Measurements from ENCODE around the gene GTPBP2.
"Not testable (repeated sequence)": the region's sequence is repeated elsewhere in the genome, so short reads cannot be mapped to it uniquely, and the experiment has no call there.

Gene GTPBP2

GRCh38 chr6:43623880-43624785, 4.9 kb downstream of the GTPBP2 start:
- DNase-seq, result no peak

DNA sequence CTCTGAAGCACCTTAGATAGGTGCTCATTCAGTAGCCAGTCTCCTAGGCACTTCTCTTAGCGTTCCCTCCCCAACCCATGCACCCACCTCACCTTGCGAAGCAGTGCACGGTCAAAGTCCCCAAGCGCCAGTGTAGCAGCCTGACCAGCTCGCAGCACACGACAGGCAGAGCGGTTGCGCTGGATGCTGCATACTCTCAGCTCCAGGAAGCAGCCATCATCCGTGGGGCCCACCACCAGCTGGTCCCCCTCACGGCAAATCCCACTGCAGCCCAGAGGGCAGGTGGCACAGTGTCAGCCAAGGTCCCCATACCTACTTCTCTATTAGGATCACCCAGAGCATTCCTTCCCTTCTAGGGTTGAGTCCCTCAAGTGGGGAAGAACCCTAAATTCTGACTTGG, 6.5 kb downstream of the GTPBP2 start:
- no peak for DNase-seq

DNA sequence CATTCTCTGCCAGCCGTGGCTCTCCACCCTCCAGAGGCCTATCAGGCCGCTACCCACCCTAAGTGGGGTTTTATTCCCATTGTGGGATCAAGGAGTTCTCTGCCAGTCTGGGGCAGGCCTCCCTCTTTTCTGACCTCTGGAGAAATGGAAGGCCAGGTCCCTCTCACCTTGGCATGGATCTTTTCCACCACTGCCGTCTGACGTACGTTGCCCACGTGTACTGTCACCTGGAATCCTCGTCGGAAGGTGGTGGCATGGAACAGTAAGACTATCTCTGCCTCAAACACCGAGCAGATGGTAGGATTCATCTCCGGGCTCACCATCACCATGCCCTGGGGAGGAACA, 7.3 kb downstream of the GTPBP2 start:
- no peak for DNase-seq

DNA sequence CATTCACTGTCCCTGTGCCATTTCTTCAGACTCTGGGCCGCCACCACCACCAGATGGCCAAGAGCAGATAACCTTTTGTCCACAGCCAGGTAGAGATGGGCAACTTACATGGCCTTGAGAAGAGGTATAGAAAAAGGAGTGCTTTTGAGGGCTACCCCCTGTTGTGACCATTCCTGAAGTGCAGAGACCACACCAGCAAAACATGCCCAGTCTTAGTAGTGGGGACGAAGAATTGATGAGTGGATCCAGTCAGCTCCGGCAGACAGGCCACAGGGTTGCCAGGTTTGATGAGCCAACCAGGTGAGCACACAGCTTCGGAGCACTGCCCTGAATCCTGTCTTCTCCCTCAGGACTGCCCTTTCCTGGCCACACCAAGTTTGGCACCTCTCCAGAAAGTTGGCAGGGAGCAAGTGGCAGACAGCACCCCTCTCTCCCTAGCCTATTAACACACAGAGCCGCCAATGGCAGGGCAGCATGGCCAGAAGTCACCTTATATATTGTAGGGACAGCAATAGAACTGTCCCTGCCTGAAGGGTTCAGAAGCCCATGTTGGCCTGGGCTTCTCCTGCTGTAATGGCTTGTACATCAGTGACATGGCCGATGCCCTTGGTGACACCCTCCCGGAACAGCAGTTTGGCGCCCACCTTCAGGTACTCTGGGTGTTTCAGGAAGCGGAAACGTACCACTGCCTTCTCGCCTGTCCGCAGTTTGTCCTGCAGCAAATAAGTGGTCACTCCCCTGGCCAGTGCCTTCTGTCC, 7.8 kb downstream of the GTPBP2 start:
- no peak for DNase-seq

DNA sequence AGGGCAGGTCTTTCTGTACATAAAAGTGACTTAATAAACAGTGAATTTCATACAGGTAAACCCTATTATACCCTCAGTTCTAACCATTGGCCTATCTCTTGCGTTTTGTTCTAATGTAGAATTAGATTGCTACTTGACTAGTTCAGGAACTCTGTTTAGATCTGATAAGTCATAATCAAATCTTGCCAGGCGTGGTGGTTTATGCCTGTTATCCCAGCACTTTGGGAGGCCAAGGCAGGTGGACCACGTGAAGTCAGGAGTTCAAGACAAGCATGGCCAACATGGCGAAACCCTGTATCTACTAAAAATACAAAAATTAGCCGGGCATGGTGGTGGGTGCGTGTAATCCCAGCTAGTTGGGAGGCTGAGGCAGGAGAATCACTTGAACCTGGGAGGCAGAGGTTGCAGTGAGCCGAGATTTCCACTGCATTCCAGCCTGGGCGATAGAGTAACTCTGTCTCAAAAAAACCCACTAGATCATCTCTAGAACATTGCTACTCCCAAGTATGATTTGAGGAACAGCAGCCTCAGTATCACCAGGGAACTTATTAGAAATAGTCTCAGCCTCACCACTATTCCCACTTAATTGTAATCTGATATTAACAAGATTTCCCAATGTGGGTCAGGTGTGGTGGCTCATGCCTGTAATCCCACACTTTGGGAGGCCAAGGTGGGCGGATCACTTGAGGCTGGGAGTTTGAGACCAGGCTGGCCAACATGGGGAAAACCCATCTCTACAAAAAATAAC, 12.2 kb downstream of the GTPBP2 start:
- no peak for DNase-seq

DNA sequence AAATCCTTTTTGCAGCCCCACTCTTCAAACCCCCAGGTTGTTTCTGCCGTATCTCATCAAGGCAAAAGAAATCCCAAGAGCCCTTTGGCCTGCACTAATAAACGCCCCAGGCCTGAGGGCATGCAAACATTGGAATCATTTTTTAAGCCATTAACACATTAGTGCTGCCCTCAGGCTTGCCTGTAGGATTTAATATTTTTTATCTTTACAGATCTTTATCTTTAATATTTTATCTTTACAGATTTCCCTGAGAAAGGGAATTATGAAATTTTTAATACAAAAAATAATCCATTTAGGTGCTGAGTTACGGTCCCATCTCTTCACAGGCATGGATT, 14.7 kb downstream of the GTPBP2 start:
- no peak for DNase-seq

GRCh38 chr6:43613721-43614395, 15.2 kb downstream of the GTPBP2 start:
- DNase-seq, result no peak

DNA sequence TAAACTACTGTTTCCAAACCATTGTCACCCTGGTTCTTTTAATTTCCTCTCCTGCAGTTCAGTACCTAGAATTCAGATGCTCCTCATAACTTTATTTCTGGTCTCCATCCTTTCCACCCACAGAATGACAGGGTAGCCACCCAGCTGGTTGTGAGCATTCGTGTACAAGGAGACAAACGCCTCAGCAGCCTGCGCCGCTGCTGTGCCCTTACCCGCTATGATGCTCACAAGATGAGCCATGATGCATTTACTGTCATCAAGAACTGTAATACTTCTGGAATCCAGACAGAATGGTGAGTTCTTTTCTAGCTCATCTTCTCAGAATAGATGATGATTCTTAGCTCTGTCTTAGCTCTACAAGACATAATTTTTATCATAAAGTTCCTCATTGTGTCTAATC, 18.6 kb downstream of the GTPBP2 start:
- no peak for DNase-seq

DNA sequence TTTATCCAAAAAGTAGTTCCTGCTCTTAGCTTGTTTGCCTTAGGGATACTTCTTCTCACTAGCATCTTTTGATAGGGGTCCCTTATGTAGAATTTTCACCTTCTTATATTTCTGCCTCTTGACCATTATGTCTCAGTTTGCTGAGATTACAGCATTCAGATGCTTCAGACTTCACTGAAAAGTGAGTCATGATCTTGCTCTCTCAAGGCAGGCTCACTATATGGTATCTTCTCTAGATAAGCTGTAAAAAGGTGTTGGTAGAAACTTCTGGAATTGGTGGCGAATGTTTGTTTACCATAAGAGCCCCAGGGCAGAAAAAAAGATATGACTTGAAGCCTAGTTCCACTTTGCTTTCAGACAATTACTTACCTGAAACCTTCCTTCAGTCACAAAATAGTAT, 19.7 kb downstream of the GTPBP2 start:
- no peak for DNase-seq

- peak; percentile 15 to 24 for DNase-seq
These were observed 20.3 kb downstream of the GTPBP2 start for GRCh38 chr6:43608807-43609206.

- peak; percentile 53 to 72 for DNase-seq
These were observed 20.7 kb downstream of the GTPBP2 start for GRCh38 chr6:43608310-43608763.

- no peak for DNase-seq
These were observed 23.0 kb downstream of the GTPBP2 start for GRCh38 chr6:43606019-43606418.

DNA sequence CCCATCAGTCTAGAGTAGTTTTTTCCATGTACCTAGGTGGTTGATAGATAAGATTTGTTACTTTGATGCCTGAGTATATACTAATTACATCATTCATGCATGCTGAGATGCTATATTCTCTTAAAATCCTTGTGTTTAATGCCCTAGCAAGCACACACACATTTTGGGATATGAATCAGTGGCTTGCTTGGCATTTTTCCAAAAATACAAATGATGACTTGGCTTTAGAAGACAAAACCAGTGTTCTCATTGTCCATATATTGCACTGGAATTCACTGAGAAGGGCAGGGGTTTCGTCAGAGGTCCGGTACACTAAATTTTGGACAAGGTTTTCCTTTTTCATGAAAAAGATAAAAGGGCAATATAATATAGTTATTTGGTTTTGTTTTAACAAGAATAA, 24.9 kb downstream of the GTPBP2 start:
- DNase-seq, result no peak

DNA sequence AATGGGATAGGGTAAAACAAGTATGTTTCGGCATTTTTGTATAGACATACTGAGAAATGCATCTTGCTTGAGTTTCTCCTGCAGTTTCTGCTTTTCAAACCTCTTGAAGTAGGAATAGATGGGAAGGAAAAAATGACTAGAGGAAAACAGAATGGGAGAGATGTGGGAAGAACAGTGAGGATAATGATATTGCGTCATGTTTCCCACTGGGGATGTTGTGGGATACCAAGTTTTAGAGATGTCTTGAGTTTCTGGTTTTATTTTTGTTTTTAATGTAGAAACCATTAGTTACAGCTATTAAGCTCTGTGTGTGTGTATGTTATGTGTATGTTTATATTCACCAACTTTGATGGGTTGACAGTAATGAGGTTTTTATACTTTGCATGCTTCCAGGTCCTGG, 28.5 kb downstream of the GTPBP2 start:
- DNase-seq, result no peak

DNA sequence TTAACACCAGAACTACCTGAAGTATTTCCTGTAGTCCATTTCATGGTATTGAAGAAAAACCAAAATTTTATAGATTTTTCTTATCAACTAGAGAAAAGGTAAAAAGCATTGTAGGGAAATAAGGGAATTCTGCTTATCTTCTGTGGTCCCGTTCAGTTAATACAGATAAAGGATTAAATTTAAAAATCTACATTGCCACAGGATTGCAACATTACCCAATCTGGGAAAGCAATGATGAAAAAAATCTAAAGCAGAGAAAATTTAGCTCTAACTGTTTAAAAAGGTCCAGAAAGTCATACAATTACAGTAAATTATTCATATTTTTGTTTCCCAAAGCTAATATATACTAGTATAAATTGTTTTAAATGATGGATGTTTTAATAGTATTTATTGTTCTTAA, 35.1 kb downstream of the GTPBP2 start:
- no peak for DNase-seq

GRCh38 chr6:43589564-43589963, 39.5 kb downstream of the GTPBP2 start:
- not testable (repeated sequence) for DNase-seq

GRCh38 chr6:43588194-43588593, 40.9 kb downstream of the GTPBP2 start:
- no peak for DNase-seq

DNA sequence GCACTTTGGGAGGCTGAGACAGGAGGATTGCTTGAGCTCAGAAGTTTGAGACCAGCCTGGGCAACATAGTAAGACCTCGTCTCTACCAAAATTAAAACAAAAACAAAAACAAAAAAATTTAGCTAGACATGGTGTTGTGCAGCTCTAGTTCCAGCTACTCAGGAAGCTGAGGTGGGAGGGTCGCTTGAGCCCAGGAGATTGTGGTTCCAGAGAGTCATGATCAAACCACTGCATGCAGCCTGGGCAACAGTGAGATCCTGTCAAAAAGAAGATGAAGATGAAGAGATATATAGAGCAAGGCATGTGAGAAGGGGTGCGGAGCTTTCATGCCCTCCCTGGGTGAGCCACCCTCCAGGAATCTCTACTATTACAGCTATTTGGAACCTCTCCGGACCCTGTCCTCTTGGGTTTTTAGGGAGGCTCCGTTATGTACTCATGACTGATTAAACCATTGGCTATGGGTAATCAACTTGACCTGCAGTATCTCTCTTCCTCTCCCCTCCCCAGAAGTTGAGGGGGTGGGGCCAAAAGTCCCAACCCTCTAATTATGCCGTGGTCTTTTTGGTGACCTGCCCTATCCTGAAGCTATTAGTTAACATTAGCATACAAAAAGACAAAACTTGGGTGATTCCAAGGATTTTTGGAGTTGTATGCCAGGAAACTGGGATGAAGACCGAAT, 44.0 kb downstream of the GTPBP2 start:
- DNase-seq, result no peak

DNA sequence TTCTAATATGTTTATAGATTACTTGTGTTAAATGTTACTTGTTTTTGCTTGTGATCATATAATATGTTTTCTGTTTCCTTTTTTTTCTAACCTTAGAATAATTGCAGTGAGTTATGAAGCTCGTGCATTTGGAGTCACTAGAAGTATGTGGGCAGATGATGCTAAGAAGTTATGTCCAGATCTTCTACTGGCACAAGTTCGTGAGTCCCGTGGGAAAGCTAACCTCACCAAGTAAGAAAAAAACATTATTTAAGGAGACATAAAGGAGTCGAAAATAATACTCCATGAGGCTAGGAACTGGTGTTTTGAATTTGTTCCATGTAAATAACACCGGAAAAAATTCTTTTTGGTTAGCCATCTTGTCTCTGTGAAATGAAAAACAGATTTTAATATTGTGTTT, 46.2 kb downstream of the GTPBP2 start:
- DNase-seq, result no peak

DNA sequence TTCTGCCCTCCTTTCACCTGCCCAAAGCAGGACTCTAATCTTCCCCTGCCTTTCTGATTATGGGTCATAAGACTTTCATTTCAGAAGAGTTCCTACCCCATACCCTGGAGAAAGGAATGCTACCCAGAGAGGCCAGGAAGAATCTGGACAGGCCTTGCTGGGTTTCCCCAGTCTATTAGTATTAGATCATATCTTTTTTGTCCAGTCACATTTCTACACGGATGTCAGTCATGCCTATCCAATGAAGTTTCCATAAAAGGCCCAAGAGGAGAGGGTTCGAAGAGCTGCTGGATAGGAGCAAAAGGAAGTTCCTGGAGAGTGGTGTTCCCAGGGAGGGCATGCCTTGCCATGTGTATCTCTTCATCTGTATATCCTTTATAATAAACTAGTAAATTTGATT, 49.9 kb downstream of the GTPBP2 start:
- DNase-seq, result no peak

DNA sequence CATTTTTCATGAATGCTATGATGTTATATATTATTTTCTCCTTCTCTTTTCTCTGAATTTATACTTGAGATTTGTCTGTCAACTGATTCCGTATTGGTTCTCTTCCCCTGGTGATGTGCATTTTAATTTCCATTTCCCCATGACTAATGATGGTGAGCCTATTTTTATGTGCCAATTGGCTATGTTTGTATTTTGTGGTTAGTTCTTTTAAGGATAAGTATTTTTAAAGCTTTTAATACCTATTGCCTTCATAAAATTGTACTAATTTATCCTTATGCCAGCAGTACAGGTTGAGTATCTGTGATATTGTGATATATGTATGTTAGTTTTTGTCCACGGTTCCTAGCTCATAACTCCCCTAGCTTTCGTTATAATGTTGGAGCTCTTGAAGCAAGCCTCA, 50.3 kb downstream of the GTPBP2 start:
- DNase-seq, result no peak

DNA sequence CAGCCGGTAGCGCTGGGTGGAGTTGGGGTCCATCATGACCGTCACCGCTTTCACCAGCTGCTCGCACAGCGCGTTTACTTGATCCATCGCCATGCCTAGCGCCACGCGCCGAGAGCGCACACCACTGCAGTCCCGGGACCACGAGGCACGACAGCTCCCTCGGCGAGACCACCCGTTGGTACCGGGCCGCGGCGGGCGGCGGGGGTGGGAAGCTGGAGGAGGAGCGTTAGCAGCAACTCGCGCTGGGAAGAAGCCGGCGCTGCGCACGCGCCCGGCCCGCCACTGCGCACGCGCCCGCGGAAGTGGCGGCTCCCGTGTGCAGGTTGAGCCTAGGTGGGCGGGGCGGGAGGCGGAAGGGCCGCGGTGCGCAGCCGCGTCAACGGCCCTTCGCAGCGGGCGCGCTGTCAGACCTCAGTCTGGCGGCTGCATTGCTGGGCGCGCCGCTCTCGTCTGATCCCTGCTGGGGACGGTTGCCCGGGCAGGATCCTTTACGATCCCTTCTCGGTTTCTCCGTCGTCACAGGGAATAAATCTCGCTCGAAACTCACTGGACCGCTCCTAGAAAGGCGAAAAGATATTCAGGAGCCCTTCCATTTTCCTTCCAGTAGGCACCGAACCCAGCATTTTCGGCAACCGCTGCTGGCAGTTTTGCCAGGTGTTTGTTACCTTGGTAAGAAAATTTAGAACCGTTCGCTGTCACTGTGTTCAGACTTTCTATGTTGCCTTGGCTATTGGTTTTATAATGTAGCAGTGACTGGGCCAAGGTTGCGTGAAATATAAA, 53.1 kb downstream of the GTPBP2 start, which contains the start of the genes POLH and XPO5:
Gene POLH (plus strand): TSS at position 414 of the 780 bp plus-strand sequence. CDS start 6,135 bp downstream, outside the sequence.
Gene XPO5 (minus strand): TSS at position 267 of the 780 bp plus-strand sequence. CDS start 174 bp downstream, at position 93.
- peak; percentile 94 to 96 for DNase-seq

Data from AML-193 (cell line).